Left lung (tissue), 10 donors: ENCODE data around the gene NPAS2. TPM values are rescaled to one million over a fixed set of nuclear protein-coding genes. Genes with fewer than 3 reads are reported as not detected.
A peak's percentile ranks its signal among the peaks of the same experiment; 100 is the strongest.

Source experiments
- ATAC-seq: fragments of 200-7000 bp; cut with Tn5 transposase; one replicate; pipeline ENCODE4 v1.9.1; 2020; ENCODE audit warnings: moderate library complexity
- DNase-seq, 4 donors: peaks; one replicate each; pipeline ENCODE4 v3.0.0-alpha.2; 2013 to 2020
- H3K27ac ChIP-seq, 2 donors: fragments of 200-600 bp; sonication (generic) in 1 of 2; one replicate each; pipeline versions ENCODE4 v1.5.0 to v1.8.0; 2020 to 2021
- H3K27me3 ChIP-seq, 2 donors: fragments of 200-600 bp; sonication (generic) in 1 of 2; one replicate each; pipeline versions ENCODE4 v1.5.0 to v1.8.0; 2020 to 2021
- H3K36me3 ChIP-seq, 2 donors: fragments of 200-600 bp; sonication (generic) in 1 of 2; one replicate each; pipeline versions ENCODE4 v1.5.0 to v1.8.0; 2020 to 2021
- H3K4me1 ChIP-seq, 2 donors: fragments of 200-600 bp; one replicate each; pipeline ENCODE4 v1.8.0; 2021
- H3K4me3 ChIP-seq, 2 donors: fragments of 200-600 bp; sonication (generic) in 1 of 2; one replicate each; pipeline versions ENCODE4 v1.5.0 to v1.8.0; 2020 to 2021; ENCODE audit warnings: mild to moderate bottlenecking in 1 of 2
- H3K9me3 ChIP-seq, 2 donors: fragments of 200-600 bp; sonication (generic) in 1 of 2; one replicate each; pipeline versions ENCODE4 v1.5.0 to v1.8.0; 2020 to 2021
- CTCF ChIP-seq, 2 donors: fragments of 200-600 bp; sonication (generic) in 1 of 2; IDR thresholded peaks; one replicate each; pipeline versions ENCODE4 v1.5.0 to v1.8.0; 2021; ENCODE audit warnings: antibody characterized with exemption in 2 of 2
- intact Hi-C, 2 donors: fragments of 100-400 bp; cut with DNase I; formaldehyde crosslinking; loops; one replicate each; pipeline versions ENCODE4 v1.11.2 to v1.14.2; 2022
- polyA plus RNA-seq, 6 donors: library from polyadenylated mRNA; unstranded; fragments of 120-200 nt; gene quantifications; one replicate each; pipeline ENCODE4 v1.2.1, GENCODE V29; 2013; ENCODE audit not compliant: insufficient read length in 6 of 6
- total RNA-seq, 2 donors: library from RNA; stranded (reverse); fragmentation: NEBNext Ultra II Directional; extraction: Animal tissue kit (Norgen Biotek cat#: 25700); gene quantifications; one replicate each; pipeline ENCODE4 v1.2.1, GENCODE V29; 2021
- donor health status: DM: no; HTN: yes; CAD: no.
- donor health status: DM: no; HTN: no; CAD: no.

Gene NPAS2
- total and polyA plus RNA-seq, 8 donors = 18.8 to 40.2 (median 35.0) TPM

GRCh38 chr2:100813527-100813926, 6.4 kb upstream of the NPAS2 start:
- Histone ChIP-seq H3K27me3 (peaks cover 0 to 21% of the 10 kb centered on the region in 2 donors), H3K4me3 (no peak overlapping the region), H3K36me3 (no peaks in the 10 kb centered on the region), H3K27ac (no peak overlapping the region), H3K9me3 (no peaks in the 10 kb centered on the region), H3K4me1 (no peaks in the 10 kb centered on the region)
- intact Hi-C loops = no loop called here
- DNase-seq (no peak), ATAC-seq (peak; percentile 54)
- no peak for TF ChIP-seq CTCF (IDR thresholded peaks at IDR 0.05)

- H3K27ac ChIP-seq = no peak overlapping the region
- peaks cover 0 to under 1% of the 10 kb centered on the region in 2 donors for H3K4me1 ChIP-seq
- H3K27me3 ChIP-seq = peaks cover 0 to 26% of the 10 kb centered on the region in 2 donors
- no peak for ATAC-seq
- no peak for DNase-seq
- no peak overlapping the region for H3K4me3 ChIP-seq
- H3K9me3 ChIP-seq = no peaks in the 10 kb centered on the region
- intact Hi-C loops = no loop called here
- no peaks in the 10 kb centered on the region for H3K36me3 ChIP-seq
- TF ChIP-seq CTCF (IDR thresholded peaks at IDR 0.05) = no peak
Measured at GRCh38 chr2:100814043-100814442, 5.9 kb upstream of the NPAS2 start.

- no peak for ATAC-seq
- intact Hi-C loops = no loop called here
- H3K36me3 ChIP-seq = no peaks in the 10 kb centered on the region
- no peak overlapping the region for H3K27ac ChIP-seq
- DNase-seq = no peak
- H3K4me3 ChIP-seq = no peak overlapping the region
- H3K4me1 ChIP-seq = peaks cover 0 to 4% of the 10 kb centered on the region in 2 donors
- TF ChIP-seq CTCF (IDR thresholded peaks at IDR 0.05) = no peak
- H3K9me3 ChIP-seq = no peaks in the 10 kb centered on the region
- peaks cover 0 to 30% of the 10 kb centered on the region in 2 donors for H3K27me3 ChIP-seq
Measured at GRCh38 chr2:100814453-100814852, 5.5 kb upstream of the NPAS2 start.

- H3K9me3 ChIP-seq = no peaks in the 10 kb centered on the region
- DNase-seq (no peak), ATAC-seq (no peak)
- H3K27ac ChIP-seq = peak overlapping the region in 1 of 2 donors; percentile 35
- peaks cover 0 to 58% of the 10 kb centered on the region in 2 donors for H3K27me3 ChIP-seq
- no peaks in the 10 kb centered on the region for H3K36me3 ChIP-seq
- H3K4me1 ChIP-seq = peaks cover 4 to 11% of the 10 kb centered on the region in 2 donors
- TF ChIP-seq CTCF (IDR thresholded peaks at IDR 0.05) = no peak
- intact Hi-C loops = no loop called here
- H3K4me3 ChIP-seq = no peak overlapping the region
Measured at GRCh38 chr2:100817388-100817985, 2.5 kb upstream of the NPAS2 start.

- peak overlapping the region; percentile 45 to 53 for H3K4me3 ChIP-seq
- no peak for TF ChIP-seq CTCF (IDR thresholded peaks at IDR 0.05)
- H3K9me3 ChIP-seq = no peaks in the 10 kb centered on the region
- peaks cover 0 to 61% of the 10 kb centered on the region in 2 donors for H3K27me3 ChIP-seq
- ATAC-seq (peak; percentile 45), DNase-seq (no peak)
- peaks cover 4 to 11% of the 10 kb centered on the region in 2 donors for H3K4me1 ChIP-seq
- no peaks in the 10 kb centered on the region for H3K36me3 ChIP-seq
- H3K27ac ChIP-seq = peak overlapping the region; percentile 70 to 82
- intact Hi-C loops = no loop called here
Measured at GRCh38 chr2:100818003-100818605, 1.8 kb upstream of the NPAS2 start.
